ENCODE results near the gene DOCK9. TPM values are rescaled to one million over a fixed set of nuclear protein-coding genes. Genes with fewer than 3 reads are reported as not detected.

The DOCK9 gene
- total and polyA plus RNA-seq, 2 donors (not counting 1 experiment from before 2014, with no cell fraction given), result 18.5 to 28.0 TPM

- ChIA-PET POLR2A (no interaction called here), CTCF (no interaction called here)
- ATAC-seq (ENCODE audit: low read depth), result no peak
- Histone ChIP-seq H3K4me3 (ENCODE audit: control extremely low read depth in 1 of 5, extremely low read depth in 1 of 5, insufficient read depth in 1 of 5, low read depth in 2 of 5, low read length in 4 of 5) (no peak overlapping the region), H3K79me2 (ENCODE audit: control insufficient read depth, insufficient read depth, low read length) (no peaks in the 10 kb centered on the region), H3K27me3 (replicated peaks in 1 of 4; ENCODE audit: control extremely low read depth in 1 of 4, control insufficient read depth in 3 of 4, insufficient read depth in 4 of 4, low read length in 3 of 4) (no peaks in the 10 kb centered on the region), H3K4me2 (replicated peaks; ENCODE audit: low read depth, low read length, poor library complexity, severe bottlenecking) (no peak overlapping the region), H3K9ac (ENCODE audit: low read length) (no peak overlapping the region), H3K27ac (ENCODE audit: low read length in 2 of 2) (no peak overlapping the region), H3K4me1 (ENCODE audit: control insufficient read depth in 2 of 2, insufficient read depth in 2 of 2, low read length in 2 of 2) (peaks cover 3 to 4% of the 10 kb centered on the region in 2 donors), H2AFZ (ENCODE audit: insufficient read depth, low read depth, low read length, poor library complexity, severe bottlenecking) (no peak overlapping the region), H4K20me1 (ENCODE audit: control insufficient read depth, insufficient read depth, low read length, poor library complexity, severe bottlenecking) (no peaks in the 10 kb centered on the region), H3K9me3 (ENCODE audit: control extremely low read depth in 1 of 3, control insufficient read depth in 2 of 3, insufficient read depth in 1 of 3, low read length in 2 of 3) (no peaks in the 10 kb centered on the region), H3K36me3 (replicated peaks in 1 of 2; ENCODE audit: control extremely low read depth in 1 of 2, control insufficient read depth in 1 of 2, extremely low read depth in 1 of 2, insufficient read depth in 2 of 2, low read length in 1 of 2) (peaks cover 0 to 9% of the 10 kb centered on the region in 2 experiments)
- Mint-ChIP-seq H3K27ac (no peak overlapping the region), H3K4me1 (peaks cover 7% of the 10 kb centered on the region), H3K27me3 (no peaks in the 10 kb centered on the region), H3K9me3 (ENCODE audit: insufficient read depth) (no peaks in the 10 kb centered on the region), H3K4me3 (no peak overlapping the region)
- DNase-seq, result no peak
- TF ChIP-seq EZH2 (IDR thresholded peaks at IDR 0.05; ENCODE audit: borderline replicate concordance, insufficient read depth, low read depth, low read length, poor library complexity, severe bottlenecking) (no peak), CTCF (IDR thresholded peaks at IDR 0.05) (no peak)
- 100% methylated on average over 1 of the region's 3 CpGs for WGBS (ENCODE audit: insufficient coverage)
- intact Hi-C loops (cut with micrococcal nuclease), result no loop called here
Measured at GRCh38 chr13:98820300-98820699, 157.6 kb downstream of the DOCK9 start.

- H3K4me1 Mint-ChIP-seq, result no peaks in the 10 kb centered on the region
- CTCF ChIA-PET, result interaction anchor here (1.0 kb wide), 1 partner anchor 24 kb away, joined by 3 read pairs; no protein-coding TSS in a partner anchor
- intact Hi-C loops (cut with micrococcal nuclease), result no loop called here
Measured at GRCh38 chr13:98819382-98820010, 158.4 kb downstream of the DOCK9 start.

More at GRCh38 chr13:98819382-98820010, 158.4 kb downstream of the DOCK9 start:
- no peak overlapping the region for H3K4me2 ChIP-seq (replicated peaks; ENCODE audit: low read depth, low read length, poor library complexity, severe bottlenecking)
- no peak for ATAC-seq (ENCODE audit: low read depth)
- Mint-ChIP-seq H3K4me3 (no peak overlapping the region), H3K27ac (no peak overlapping the region), H3K9me3 (ENCODE audit: insufficient read depth) (no peaks in the 10 kb centered on the region), H3K27me3 (no peaks in the 10 kb centered on the region)
- H3K79me2 ChIP-seq (ENCODE audit: control insufficient read depth, insufficient read depth, low read length), result no peaks in the 10 kb centered on the region
- WGBS (ENCODE audit: insufficient coverage), result 100% methylated on average over 3 of the region's 6 CpGs
- no peaks in the 10 kb centered on the region for H3K4me1 ChIP-seq (ENCODE audit: control insufficient read depth in 2 of 2, insufficient read depth in 2 of 2, low read length in 2 of 2)
- H3K27ac ChIP-seq (ENCODE audit: low read length in 2 of 2), result no peak overlapping the region
- no peak overlapping the region for H3K4me3 ChIP-seq (ENCODE audit: control extremely low read depth in 1 of 5, extremely low read depth in 1 of 5, insufficient read depth in 1 of 5, low read depth in 2 of 5, low read length in 4 of 5)
- H3K9ac ChIP-seq (ENCODE audit: low read length), result no peak overlapping the region
- H2AFZ ChIP-seq (ENCODE audit: insufficient read depth, low read depth, low read length, poor library complexity, severe bottlenecking), result no peak overlapping the region
- H3K27me3 ChIP-seq (replicated peaks in 1 of 4; ENCODE audit: control extremely low read depth in 1 of 4, control insufficient read depth in 3 of 4, insufficient read depth in 4 of 4, low read length in 3 of 4), result no peaks in the 10 kb centered on the region
- no peak for DNase-seq
- H3K36me3 ChIP-seq (replicated peaks in 1 of 2; ENCODE audit: control extremely low read depth in 1 of 2, control insufficient read depth in 1 of 2, extremely low read depth in 1 of 2, insufficient read depth in 2 of 2, low read length in 1 of 2), result peaks cover 0 to 9% of the 10 kb centered on the region in 2 experiments
- TF ChIP-seq CTCF (IDR thresholded peaks at IDR 0.05) (no peak), EZH2 (IDR thresholded peaks at IDR 0.05; ENCODE audit: borderline replicate concordance, insufficient read depth, low read depth, low read length, poor library complexity, severe bottlenecking) (no peak)
- no peaks in the 10 kb centered on the region for H4K20me1 ChIP-seq (ENCODE audit: control insufficient read depth, insufficient read depth, low read length, poor library complexity, severe bottlenecking)
- POLR2A ChIA-PET, result no interaction called here
- H3K9me3 ChIP-seq (ENCODE audit: control extremely low read depth in 1 of 3, control insufficient read depth in 2 of 3, insufficient read depth in 1 of 3, low read length in 2 of 3), result no peaks in the 10 kb centered on the region
